ENCODE data around the gene AKNA. TPM values are rescaled to one million over a fixed set of nuclear protein-coding genes. Genes with fewer than 3 reads are reported as not detected.

Gene AKNA
- total RNA-seq, 1 donor from 2014 or later = 2.6 TPM

DNA sequence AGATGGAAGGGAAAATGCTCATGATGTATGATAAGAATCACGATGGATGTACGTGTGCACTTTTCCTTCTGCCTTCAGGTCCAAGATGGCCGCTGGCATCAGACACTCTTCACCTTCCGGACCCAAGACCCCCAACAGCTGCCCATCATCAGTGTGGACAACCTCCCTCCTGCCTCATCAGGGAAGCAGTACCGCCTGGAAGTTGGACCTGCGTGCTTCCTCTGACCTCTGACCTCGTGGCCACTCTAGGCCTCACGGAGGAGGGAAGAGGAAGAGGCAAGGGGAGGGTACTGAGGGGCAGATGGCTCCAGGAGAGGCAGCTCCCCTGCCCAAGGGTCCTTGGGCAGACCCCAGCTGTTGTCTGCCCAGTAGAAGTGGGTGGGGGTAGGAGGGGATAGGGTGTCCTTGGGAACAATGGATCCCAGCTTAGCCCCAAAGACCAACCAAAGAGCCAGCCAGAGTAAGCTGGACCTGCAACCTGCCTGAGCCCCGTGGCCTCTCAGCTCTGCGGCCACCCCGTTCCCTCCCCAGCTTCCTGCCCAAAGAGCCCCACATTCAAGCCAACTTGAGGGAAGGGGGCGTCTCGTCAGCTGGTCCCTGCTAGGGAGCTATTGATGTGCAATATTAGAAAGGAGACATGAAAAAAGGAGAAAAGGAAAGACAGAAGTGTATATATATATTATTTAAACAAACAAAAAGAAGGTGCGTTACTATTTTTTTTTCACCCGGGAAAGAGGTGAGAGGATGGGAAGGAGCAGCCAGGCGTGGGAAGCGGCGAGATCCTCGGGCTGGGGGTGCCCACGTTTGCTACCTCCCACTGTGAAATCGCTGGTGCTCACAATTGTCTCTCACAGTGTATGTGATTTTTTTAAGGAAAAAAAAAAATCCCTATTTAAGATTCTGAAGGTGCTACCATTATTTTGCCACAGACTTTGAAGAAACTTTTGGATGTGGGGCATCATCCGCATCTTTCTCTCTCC, 77.0 kb downstream of the AKNA start:
- Histone ChIP-seq H3K27me3 (ENCODE audit: control insufficient read depth, insufficient read depth, low read length) (no peaks in the 10 kb centered on the region), H3K36me3 (ENCODE audit: control insufficient read depth, insufficient read depth, low read length) (peaks cover 14% of the 10 kb centered on the region), H3K4me3 (ENCODE audit: low read depth, low read length) (no peak overlapping the region)
- FAIRE-seq (peak; percentile 43), DNase-seq (ENCODE audit: low read depth) (no peak)
- TF ChIP-seq, protein P1, sequence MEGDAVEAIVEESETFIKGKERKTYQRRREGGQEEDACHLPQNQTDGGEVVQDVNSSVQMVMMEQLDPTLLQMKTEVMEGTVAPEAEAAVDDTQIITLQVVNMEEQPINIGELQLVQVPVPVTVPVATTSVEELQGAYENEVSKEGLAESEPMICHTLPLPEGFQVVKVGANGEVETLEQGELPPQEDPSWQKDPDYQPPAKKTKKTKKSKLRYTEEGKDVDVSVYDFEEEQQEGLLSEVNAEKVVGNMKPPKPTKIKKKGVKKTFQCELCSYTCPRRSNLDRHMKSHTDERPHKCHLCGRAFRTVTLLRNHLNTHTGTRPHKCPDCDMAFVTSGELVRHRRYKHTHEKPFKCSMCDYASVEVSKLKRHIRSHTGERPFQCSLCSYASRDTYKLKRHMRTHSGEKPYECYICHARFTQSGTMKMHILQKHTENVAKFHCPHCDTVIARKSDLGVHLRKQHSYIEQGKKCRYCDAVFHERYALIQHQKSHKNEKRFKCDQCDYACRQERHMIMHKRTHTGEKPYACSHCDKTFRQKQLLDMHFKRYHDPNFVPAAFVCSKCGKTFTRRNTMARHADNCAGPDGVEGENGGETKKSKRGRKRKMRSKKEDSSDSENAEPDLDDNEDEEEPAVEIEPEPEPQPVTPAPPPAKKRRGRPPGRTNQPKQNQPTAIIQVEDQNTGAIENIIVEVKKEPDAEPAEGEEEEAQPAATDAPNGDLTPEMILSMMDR (IDR thresholded peaks at IDR 0.05; ENCODE audit: insufficient read depth, low read length, severe bottlenecking) = no peak

DNA sequence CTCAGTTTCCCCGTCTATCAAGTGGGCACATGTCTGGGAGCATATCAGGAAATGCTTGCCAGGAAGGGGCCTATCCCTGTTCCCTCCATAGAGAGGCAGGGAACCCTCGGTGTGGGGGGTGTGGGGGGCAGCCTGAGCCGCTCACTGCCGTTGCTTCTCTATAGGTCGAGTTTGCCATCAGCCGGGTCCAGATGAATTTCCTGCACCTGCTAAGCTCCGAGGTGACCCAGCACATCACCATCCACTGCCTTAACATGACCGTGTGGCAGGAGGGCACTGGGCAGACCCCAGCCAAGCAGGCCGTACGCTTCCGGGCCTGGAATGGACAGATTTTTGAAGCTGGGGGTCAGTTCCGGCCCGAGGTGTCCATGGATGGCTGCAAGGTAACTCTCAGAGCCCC, 78.7 kb downstream of the AKNA start:
- TF ChIP-seq, protein P1 (IDR thresholded peaks at IDR 0.05; ENCODE audit: insufficient read depth, low read length, severe bottlenecking) = no peak
- DNase-seq (ENCODE audit: low read depth) (no peak), FAIRE-seq (no peak)
- Histone ChIP-seq H3K4me3 (ENCODE audit: low read depth, low read length) (no peak overlapping the region), H3K36me3 (ENCODE audit: control insufficient read depth, insufficient read depth, low read length) (peaks cover 14% of the 10 kb centered on the region), H3K27me3 (ENCODE audit: control insufficient read depth, insufficient read depth, low read length) (no peaks in the 10 kb centered on the region)

DNA sequence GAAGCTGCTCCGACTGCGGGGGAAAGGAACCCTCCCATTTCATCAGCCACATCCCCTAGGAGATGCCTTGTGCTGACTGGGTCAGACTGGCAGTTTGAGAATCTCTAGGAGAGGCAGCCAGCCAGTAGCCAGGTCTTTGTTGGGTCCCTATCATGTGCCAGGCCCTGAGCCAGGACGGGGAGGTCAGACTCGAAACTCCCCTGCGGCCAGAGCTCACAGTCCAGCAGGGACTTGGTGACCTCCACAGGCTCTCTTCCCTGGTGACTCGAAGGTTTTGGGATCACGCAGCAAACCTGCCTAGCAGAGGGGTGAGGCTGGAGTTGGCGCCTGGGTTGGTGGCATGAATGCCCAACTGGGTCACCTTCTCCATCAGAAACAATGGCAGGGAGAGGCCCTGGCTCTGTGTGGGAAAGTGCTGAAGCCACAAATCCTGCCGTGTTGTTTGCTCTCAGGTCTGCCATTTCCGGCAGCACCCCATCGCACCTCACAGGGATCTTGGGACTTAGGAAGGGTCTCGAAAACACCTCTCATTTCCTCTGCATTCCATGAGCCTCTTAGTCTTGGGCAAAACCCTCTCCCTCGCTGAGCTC, 79.3 kb downstream of the AKNA start:
- Histone ChIP-seq H3K36me3 (ENCODE audit: control insufficient read depth, insufficient read depth, low read length) (peaks cover 14% of the 10 kb centered on the region), H3K4me3 (ENCODE audit: low read depth, low read length) (no peak overlapping the region), H3K27me3 (ENCODE audit: control insufficient read depth, insufficient read depth, low read length) (no peaks in the 10 kb centered on the region)
- FAIRE-seq (no peak), DNase-seq (ENCODE audit: low read depth) (no peak)
- TF ChIP-seq, protein P1 (IDR thresholded peaks at IDR 0.05; ENCODE audit: insufficient read depth, low read length, severe bottlenecking) = no peak

DNA sequence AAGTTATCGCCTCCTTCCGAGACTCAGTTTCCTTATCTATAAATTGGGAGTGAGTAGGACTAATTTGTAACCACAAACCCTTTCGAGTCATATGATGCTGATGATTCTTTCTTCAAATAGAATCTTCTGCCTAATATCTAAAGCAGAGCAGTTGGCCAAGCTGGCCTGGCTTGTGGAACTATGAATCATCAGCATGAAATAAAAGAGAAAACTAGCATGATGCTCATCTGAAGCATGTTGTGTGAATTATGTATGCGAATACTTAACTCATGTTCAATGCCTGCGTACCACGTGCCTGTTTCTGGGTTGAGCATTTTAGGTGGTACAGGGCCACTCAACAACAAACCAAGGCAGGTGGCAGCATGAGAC, 79.9 kb downstream of the AKNA start:
- Histone ChIP-seq H3K27me3 (ENCODE audit: control insufficient read depth, insufficient read depth, low read length) (no peaks in the 10 kb centered on the region), H3K4me3 (ENCODE audit: low read depth, low read length) (no peak overlapping the region), H3K36me3 (ENCODE audit: control insufficient read depth, insufficient read depth, low read length) (peaks cover 14% of the 10 kb centered on the region)
- TF ChIP-seq, protein P1 (IDR thresholded peaks at IDR 0.05; ENCODE audit: insufficient read depth, low read length, severe bottlenecking) = no peak
- DNase-seq (ENCODE audit: low read depth) = no peak
- no peak for FAIRE-seq

DNA sequence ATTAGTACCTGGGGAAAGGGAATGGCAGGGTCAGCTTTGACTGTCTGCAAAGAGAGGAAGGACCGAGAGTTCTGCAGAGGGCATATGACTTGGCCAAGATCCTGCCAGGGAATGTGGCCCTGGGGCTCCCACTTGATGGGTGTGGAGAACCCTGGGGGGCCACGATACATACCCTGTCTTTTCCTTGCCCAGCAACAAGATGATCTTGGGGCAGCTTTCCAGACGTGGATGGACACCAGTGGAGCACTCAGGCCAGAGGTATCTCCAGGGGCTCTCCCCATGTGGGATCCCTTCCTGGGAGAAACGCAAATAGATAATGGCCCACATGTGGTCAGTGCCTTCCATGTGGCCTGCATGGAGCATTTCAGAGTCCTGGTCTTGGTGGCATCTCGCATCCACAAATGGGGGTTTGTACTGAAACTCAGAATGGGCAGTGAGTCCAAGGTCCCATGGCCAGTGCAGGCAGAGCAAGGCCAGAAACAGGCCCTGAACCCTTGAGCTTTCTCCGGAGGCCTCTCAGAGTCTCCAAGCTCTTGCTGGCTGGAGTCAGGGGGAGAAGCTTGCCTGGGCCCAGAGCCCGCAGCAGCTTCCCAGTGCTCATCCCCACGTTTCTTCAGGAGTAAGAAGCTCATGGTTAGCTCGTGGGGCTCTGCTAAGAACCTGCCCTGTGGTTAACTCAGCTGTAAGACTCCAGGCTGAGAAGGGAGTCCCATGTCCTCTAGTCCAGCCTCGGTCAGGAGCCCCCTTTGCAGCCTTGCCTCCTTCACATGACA, 83.2 kb downstream of the AKNA start:
- no peak overlapping the region for H3K4me3 ChIP-seq (ENCODE audit: low read depth, low read length)
- TF ChIP-seq, protein P1 (IDR thresholded peaks at IDR 0.05; ENCODE audit: insufficient read depth, low read length, severe bottlenecking) = no peak
- no peaks in the 10 kb centered on the region for H3K27me3 ChIP-seq (ENCODE audit: control insufficient read depth, insufficient read depth, low read length)
- no peak for FAIRE-seq
- DNase-seq (ENCODE audit: low read depth) = no peak
- H3K36me3 ChIP-seq (ENCODE audit: control insufficient read depth, insufficient read depth, low read length) = peaks cover 23% of the 10 kb centered on the region
